ENCODE measurements around the gene IGSF9.

Gene IGSF9

DNA sequence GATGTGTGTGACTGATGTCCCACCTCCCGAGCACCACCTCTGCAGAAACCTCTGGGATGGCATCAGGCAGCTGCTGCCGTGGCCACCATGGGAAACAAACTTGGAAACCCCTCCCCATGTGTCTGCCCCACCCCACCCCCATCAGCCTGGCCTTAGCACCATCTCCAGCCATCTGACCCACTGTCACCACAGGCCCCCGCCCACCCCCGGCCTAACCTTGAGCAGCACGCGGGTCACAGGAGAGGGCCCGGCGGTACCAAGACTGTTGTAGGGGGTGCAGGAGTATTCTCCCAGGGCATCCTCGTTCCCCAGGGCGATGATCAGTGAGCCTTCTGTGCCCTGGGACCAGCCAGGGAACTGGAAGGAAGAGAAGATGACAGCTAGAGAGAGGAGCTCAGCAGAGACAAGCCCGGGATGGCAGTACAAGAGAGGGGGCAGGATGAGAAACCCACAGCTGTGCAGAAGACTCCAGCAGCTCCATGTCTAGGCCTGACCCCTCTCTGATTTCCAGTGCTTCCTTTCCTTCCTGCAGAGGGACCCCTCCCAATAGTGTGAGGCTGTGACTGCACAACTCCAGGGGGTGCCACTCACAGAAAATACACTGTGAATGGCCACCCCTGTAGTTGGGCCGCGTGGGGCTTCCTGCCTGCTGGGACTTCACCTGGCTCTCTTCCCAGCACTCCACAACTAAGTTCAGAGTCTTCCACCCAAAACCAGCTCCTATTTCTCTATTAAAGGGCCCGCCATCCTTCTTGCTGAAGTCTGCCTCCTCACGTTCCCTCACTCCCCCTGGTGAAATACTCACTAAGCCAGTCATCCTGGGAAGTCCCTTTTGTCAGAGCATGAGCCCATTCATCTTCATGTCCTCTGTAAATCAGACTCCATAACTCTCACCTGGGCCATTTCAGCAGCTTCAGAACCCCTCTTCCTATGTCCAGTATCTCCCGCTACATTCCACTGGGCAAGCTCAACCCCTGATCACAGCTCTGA is 12.8 kb downstream of the IGSF9 start:
- no peak for DNase-seq (ENCODE audit: low spot score)

- DNase-seq (ENCODE audit: low spot score), result no peak
These were observed 13.6 kb downstream of the IGSF9 start for GRCh38 chr1:159931795-159932173.

- DNase-seq (ENCODE audit: low spot score), result no peak
These were observed 14.2 kb downstream of the IGSF9 start for GRCh38 chr1:159931101-159931794.

DNA sequence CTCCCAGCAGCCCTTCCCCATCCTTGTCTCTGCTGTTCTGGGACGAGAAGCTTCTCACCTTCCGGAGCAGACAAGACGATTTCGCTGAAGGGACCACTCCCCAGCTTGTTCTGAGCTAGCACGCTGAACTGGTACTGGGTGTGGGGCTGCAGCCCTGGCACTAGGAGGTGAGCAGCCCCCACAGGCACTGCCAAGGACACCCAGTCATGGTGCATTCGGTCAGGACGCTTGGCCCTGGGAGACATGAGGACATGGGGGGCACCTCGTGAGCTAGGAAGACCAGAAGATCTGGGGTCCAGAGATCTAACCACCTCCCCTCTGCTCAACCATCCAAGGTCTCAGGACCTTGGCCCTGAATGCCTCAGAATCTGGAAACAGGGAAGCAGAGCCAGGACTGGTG is 14.8 kb downstream of the IGSF9 start:
- DNase-seq (ENCODE audit: low spot score), result no peak

- no peak for DNase-seq (ENCODE audit: low spot score)
These were observed 15.2 kb downstream of the IGSF9 start for GRCh38 chr1:159930216-159930615.

- DNase-seq (ENCODE audit: low spot score), result no peak
These were observed 16.0 kb downstream of the IGSF9 start for GRCh38 chr1:159929155-159930051.

DNA sequence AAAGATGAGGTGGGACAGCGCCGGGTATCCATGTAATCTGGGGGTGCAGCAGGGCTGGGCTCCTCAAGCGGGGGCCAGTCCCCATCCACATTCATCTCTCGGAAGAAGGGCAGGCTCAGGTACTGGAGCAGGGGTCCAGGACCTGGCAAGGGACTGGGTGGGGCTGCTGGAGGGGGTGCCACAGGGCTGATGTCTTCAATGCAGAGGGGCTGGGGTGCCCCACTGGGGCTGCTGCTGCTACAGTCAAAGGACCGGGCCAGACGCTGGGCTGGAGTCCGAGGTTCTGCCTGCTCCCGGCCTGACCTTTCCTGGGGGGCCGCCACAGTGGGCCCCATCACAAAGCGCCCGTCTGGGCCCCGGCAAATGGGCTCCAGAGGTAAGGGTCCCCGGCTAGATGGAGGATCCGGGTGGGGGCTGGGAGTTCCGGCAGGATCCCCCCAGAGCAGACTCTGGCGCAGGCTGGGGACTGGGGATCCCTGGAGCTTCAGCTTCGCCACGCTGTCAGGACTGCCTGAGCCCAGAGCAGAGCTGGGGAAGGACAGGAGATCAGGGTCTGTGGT is 16.8 kb downstream of the IGSF9 start:
- no peak for DNase-seq (ENCODE audit: low spot score)

GRCh38 chr1:159927849-159928431 is 17.5 kb downstream of the IGSF9 start:
- no peak for DNase-seq (ENCODE audit: low spot score)

GRCh38 chr1:159927211-159927848 is 18.1 kb downstream of the IGSF9 start:
- DNase-seq (ENCODE audit: low spot score), result no peak

DNA sequence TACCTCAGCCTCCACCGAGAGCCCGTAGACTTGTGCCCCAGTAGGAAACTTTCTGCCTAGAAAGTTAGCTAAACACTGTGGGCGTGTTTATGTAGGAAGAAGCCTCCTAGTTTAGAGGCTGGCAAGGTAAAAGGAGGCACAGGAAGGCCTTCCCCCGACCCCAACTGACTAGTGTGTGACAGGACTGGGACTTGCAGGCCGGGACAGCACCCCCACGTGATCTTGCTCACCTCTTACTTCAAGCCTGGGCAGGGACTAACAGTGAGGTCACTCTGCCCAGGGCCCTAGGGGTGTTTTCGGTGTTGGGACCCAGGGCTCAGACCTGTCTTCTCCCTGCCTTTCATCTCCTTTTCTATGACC is 19.7 kb downstream of the IGSF9 start:
- DNase-seq (ENCODE audit: low spot score), result no peak

DNA sequence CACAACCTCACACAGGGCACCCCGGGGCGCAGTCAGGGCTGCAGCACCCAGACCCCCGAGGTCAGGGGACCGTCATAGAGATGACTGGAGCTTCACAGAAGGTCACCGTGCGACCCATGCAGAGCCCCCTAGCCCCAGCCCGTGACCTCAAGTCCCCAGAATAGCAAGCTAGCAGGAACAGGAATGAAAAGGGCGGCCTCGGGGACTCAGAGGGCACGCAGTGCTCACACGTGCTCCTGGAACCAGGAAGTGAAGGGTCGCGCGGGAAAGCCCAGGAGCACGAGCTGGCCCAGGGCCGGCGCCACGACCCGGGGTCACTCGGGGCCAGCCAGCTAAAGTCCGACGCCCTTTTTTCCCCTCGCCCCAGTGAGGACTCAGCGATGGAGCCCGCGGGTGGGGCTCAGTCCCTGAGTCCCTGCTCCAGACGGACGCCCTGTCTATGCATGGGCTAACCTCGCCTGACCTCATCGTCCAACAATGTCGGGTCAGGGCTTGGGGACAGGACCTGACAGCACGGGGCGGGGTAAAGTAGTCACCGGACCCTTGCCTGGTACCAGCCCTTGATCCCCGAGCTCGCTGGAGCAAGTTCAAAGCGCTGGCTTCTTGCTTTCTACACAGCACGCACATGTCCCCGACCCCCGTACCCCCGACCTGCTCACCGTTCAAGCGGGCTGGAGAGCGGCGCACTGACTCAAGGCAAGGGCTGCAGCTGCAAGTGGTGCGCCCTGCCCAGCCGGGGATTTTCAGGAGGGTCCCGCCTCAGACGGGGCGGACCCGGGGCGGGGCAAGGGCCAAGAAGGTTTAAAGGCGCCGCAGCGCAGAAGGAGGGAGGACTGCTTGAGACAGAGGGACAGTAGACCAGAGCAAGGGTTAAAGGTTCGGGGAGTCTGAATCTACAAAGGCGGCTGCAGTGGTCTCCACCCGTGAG is 20.4 kb downstream of the IGSF9 start, which contains the start of gene TAGLN2:
Gene TAGLN2 (minus strand): TSS at position 717 of the 928 bp plus-strand sequence. CDS start 4,998 bp downstream, outside the sequence.
- DNase-seq (ENCODE audit: low spot score), result peak; percentile 97

GRCh38 chr1:159924025-159924790 is 21.2 kb downstream of the IGSF9 start:
- peak; percentile 98 for DNase-seq (ENCODE audit: low spot score)

DNA sequence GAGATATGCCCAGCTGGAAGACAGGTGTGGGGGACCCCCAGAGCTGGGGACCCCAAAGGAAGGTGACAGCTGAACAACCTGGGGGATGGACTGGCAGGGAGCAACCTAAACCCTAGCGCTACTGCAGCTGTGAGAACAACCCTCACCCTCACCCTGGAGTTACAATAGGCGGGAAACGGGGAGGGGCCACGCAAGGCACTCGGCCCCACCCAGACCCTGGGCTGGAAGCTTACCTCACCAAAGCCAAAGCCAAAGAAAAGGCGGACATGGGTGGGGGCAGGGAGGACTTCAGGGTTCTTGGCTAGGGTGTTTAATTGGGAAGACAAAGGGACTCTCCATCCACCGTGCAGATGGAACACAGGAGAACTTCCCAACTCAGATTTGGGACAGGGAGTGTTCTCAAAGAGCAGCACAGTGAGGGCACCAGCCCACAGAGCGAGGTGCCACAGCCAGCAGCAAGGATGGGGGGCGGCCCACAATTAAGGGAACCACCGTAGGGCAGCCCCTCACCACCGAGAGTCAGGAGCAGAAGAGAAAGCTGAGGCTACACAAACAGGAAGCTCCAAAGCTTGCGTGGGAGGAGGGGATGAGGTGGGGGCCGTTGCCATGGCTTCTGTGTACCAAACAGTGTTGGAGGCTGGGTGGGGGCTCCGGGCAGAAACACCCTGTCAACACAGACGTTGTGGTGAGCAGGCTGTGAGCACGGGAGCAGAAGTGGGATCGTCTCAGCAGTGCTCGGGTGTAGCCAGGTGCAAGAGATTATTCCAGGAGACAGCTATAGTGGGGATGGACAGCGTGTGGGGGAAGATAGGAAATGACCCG is 22.0 kb downstream of the IGSF9 start:
- peak; percentile 88 for DNase-seq (ENCODE audit: low spot score)

DNA sequence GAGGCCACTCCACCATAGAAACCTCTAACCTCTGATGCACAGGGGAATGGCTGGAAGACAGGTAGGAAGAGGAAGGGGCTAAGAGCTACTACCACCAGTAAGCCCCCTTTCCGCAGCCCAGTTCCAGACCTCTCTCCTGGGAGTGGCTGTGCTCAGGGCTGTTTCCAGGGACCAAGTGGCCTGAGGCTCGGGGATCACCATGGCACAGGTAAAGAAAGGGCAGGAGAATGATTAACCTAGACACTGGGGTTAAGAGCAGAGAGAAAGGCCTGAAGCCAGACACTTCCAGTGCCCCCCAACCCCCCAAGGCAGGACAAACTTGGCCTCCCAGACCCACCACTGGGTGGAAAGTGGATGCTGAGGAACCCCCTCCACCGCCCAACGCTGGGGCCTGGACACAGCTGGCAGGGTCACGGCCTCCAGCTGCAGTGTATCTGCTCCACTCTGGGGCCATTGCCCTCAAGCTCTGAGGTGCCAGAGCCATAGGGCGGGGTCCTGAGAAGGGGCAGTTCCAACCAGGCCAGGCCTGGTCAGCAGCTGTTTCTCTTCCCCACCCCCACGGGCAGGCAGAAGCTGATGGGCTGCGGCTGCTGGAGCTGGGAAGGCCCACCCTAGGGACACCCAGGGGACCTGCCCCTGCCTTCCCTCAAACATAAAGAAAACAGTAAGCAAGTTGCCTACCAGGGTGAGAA is 22.8 kb downstream of the IGSF9 start:
- DNase-seq (ENCODE audit: low spot score), result peak; percentile 49

GRCh38 chr1:159921700-159922504 is 23.5 kb downstream of the IGSF9 start:
- no peak for DNase-seq (ENCODE audit: low spot score)

- no peak for DNase-seq (ENCODE audit: low spot score)
These were observed 24.2 kb downstream of the IGSF9 start for GRCh38 chr1:159921251-159921650.

DNA sequence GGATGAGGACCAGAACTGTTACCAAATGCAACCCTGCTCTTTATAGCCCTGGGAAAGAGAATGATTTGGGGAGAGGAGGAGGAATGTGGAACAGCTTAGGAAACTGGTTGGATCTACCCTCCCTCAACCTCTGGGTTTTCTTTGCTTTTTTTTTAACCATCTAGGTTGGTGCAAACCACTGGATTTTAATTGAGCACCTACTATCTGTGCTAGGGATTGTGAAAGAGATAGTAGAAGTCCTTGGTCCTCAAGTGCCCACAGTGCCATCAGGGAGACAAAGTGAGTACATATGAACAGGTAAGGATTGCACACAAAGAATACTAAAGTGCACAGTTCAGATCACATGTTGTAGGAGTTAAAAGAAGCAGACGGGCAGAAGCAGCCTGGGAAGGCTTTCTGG is 24.8 kb downstream of the IGSF9 start:
- no peak for DNase-seq (ENCODE audit: low spot score)
